ENCODE measurements around the gene PCDHB1. TPM values are rescaled to one million over a fixed set of nuclear protein-coding genes. Genes with fewer than 3 reads are reported as not detected.
"Not testable (repeated sequence)": the region's sequence is repeated elsewhere in the genome, so short reads cannot be mapped to it uniquely, and the experiment has no call there.

Gene PCDHB1
- total and polyA plus RNA-seq, 12 donors = not detected

GRCh38 chr5:141095263-141095641 lies 44.1 kb downstream of the PCDHB1 start:
- Histone ChIP-seq H3K9me3 (peaks cover 0 to 85% (median 15%) of the 10 kb centered on the region in 11 donors), H3K27me3 (peaks cover 0 to 65% (median 36%) of the 10 kb centered on the region in 7 donors), H3K27ac (no peak overlapping the region), H3K4me3 (peak overlapping the region in 9 of 10 donors; percentile 14 to 48 (median 36)), H3K4me1 (no peaks in the 10 kb centered on the region), H3K36me3 (no peaks in the 10 kb centered on the region)
- DNase-seq (no peak), ATAC-seq (no peak)
- TF ChIP-seq CTCF (IDR thresholded peaks at IDR 0.05) = no peak
- intact Hi-C loops (cut with DNase I) = no loop called here
- 37 to 39% methylated on average over 12 of the region's 12 CpGs for WGBS, 2 donors

GRCh38 chr5:141096181-141096580 lies 45.0 kb downstream of the PCDHB1 start:
- H3K36me3 ChIP-seq; DNase-seq; H3K4me1 ChIP-seq; ATAC-seq; intact Hi-C loops (cut with DNase I); H3K27ac ChIP-seq; H3K4me3 ChIP-seq: not testable (repeated sequence)
- peaks cover 0 to 85% (median 19%) of the 10 kb centered on the region in 11 donors for H3K9me3 ChIP-seq
- WGBS, 2 donors = 26 to 38% methylated on average over 26 to 28 of the region's 46 CpGs
- H3K27me3 ChIP-seq = peaks cover 0 to 75% (median 43%) of the 10 kb centered on the region in 7 donors

GRCh38 chr5:141096586-141096985 lies 45.4 kb downstream of the PCDHB1 start:
- intact Hi-C loops (cut with DNase I); ATAC-seq; H3K4me3 ChIP-seq; H3K36me3 ChIP-seq; H3K4me1 ChIP-seq; DNase-seq; H3K27ac ChIP-seq: not testable (repeated sequence)
- Histone ChIP-seq H3K9me3 (peaks cover 0 to 85% (median 21%) of the 10 kb centered on the region in 11 donors), H3K27me3 (peaks cover 0 to 79% (median 43%) of the 10 kb centered on the region in 7 donors)
- 33 to 34% methylated on average over 32 to 33 of the region's 38 CpGs for WGBS, 2 donors

DNA sequence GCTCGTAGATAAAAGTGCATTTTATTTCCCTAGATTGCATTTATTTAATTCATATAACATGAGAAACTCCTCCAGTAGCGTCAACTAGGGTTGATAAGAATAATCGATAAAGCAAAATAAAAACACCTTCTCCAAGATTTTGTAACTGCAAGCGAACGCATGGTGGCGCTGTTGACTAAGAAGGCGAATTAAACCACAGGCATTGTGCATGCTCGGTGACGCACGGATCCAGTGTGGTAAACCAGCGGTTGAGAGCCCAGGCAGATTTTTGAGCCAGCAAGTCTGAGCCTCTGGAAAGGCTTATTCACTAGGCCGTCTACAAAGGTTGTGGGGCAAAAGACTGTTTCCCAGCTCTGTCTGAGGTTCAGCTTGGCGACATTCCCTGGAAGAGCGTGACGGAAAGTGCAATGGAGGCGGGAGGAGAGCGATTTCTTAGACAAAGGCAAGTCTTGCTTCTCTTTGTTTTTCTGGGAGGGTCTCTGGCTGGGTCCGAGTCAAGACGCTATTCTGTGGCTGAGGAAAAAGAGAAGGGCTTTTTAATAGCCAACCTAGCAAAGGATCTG lies 49.1 kb downstream of the PCDHB1 start, which contains the start of gene PCDHB3:
PCDHB3 (plus strand) TSS at position 231 of the 563 bp plus-strand sequence; CDS start at position 408, 177 bp downstream.
- intact Hi-C loops (cut with DNase I) = loop anchor here in 1 of 10 donors (5.0 kb wide), 1 partner anchor 462 kb away; no protein-coding TSS in a partner anchor
- H3K27me3 ChIP-seq = peaks cover 0 to 73% (median 25%) of the 10 kb centered on the region in 7 donors
- peaks cover 0 to 70% (median 20%) of the 10 kb centered on the region in 11 donors for H3K9me3 ChIP-seq
- peak within 1 kb of the TSS in 9 of 10 donors; percentile 25 to 50 (median 35) for H3K4me3 ChIP-seq
- ATAC-seq = peak in 6 of 8 donors; percentile 41 to 73 (median 63)
- no peaks in the 10 kb centered on the region for H3K36me3 ChIP-seq
- peak in 8 of 9 donors; percentile 22 to 55 (median 47) for TF ChIP-seq CTCF (IDR thresholded peaks at IDR 0.05)
- no peaks in the 10 kb centered on the region for H3K4me1 ChIP-seq
- peak in 1 of 2 donors; percentile 40 for DNase-seq
- 17% methylated on average over 19 of the region's 19 CpGs for WGBS, 2 donors
- peak within 1 kb of the TSS in 3 of 10 donors; percentile 3 to 51 (median 43) for H3K27ac ChIP-seq

DNA sequence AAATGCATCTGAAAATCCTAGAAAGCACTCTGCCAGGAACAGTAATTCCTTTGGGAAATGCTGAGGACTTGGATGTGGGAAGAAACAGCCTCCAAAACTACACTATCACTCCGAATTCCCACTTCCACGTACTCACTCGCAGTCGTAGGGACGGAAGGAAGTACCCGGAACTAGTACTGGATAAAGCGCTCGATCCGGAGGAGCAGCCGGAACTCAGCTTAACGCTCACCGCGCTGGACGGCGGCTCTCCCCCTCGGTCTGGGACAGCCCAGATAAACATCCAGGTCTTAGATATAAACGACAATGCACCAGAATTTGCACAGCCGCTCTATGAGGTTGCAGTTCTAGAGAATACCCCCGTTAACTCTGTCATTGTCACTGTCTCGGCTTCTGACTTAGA lies 49.9 kb downstream of the PCDHB1 start:
- ATAC-seq (peak in 5 of 8 donors; percentile 25 to 61 (median 55)), DNase-seq (no peak)
- no peak for TF ChIP-seq CTCF (IDR thresholded peaks at IDR 0.05)
- intact Hi-C loops (cut with DNase I) = loop anchor here in 1 of 10 donors (5.0 kb wide), 1 partner anchor 461 kb away; no protein-coding TSS in a partner anchor
- Histone ChIP-seq H3K27ac (peak overlapping the region in 1 of 10 donors; percentile 43), H3K27me3 (peaks cover 0 to 65% (median 20%) of the 10 kb centered on the region in 7 donors), H3K9me3 (peaks cover 0 to 69% (median 16%) of the 10 kb centered on the region in 11 donors), H3K36me3 (no peaks in the 10 kb centered on the region), H3K4me3 (peak overlapping the region in 9 of 10 donors; percentile 25 to 50 (median 35)), H3K4me1 (no peaks in the 10 kb centered on the region)
- 25 to 37% methylated on average over 20 of the region's 20 CpGs for WGBS, 2 donors

GRCh38 chr5:141102070-141102469 lies 50.9 kb downstream of the PCDHB1 start:
- peaks cover 0 to 62% (median 20%) of the 10 kb centered on the region in 7 donors for H3K27me3 ChIP-seq
- H3K9me3 ChIP-seq = peaks cover 0 to 69% (median 16%) of the 10 kb centered on the region in 11 donors
- not testable (repeated sequence) for H3K4me3 ChIP-seq, ATAC-seq, DNase-seq, H3K27ac ChIP-seq, H3K36me3 ChIP-seq, H3K4me1 ChIP-seq
- intact Hi-C loops (cut with DNase I) = loop anchor here in 1 of 10 donors (5.0 kb wide), 1 partner anchor 460 kb away; no protein-coding TSS in a partner anchor
- WGBS, 2 donors = 39% methylated on average over 29 to 38 of the region's 39 CpGs

DNA sequence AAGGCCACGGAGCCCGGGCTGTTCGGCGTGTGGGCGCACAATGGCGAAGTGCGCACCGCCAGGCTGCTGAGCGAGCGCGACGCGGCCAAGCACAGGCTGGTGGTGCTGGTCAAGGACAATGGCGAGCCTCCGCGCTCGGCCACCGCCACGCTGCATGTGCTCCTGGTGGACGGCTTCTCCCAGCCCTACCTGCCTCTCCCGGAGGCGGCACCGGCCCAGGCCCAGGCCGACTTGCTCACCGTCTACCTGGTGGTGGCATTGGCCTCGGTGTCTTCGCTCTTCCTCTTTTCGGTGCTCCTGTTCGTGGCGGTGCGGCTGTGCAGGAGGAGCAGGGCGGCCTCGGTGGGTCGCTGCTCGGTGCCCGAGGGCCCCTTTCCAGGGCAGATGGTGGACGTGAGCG lies 51.3 kb downstream of the PCDHB1 start:
- intact Hi-C loops (cut with DNase I) = loop anchor here in 1 of 10 donors (5.0 kb wide), 1 partner anchor 460 kb away; no protein-coding TSS in a partner anchor
- 33 to 39% methylated on average over 24 to 25 of the region's 38 CpGs for WGBS, 2 donors
- not testable (repeated sequence) for H3K27ac ChIP-seq, H3K36me3 ChIP-seq, H3K4me3 ChIP-seq, ATAC-seq, DNase-seq, H3K4me1 ChIP-seq
- Histone ChIP-seq H3K9me3 (peaks cover 0 to 73% (median 16%) of the 10 kb centered on the region in 11 donors), H3K27me3 (peaks cover 0 to 58% (median 16%) of the 10 kb centered on the region in 7 donors)

Measured in heart right ventricle (tissue), 16 donors.